RWPE2 (cell line): ENCODE data around the gene LARP4B.

Experiments used
- ATAC-seq: fragments of 200-7000 bp; cut with Tn5 transposase; 3 replicates; pipeline ENCODE4 v1.9.1; 2021; ENCODE audit warnings: low read depth
- DNase-seq: peaks from one replicate; pipeline ENCODE4 v3.0.0-alpha.2; 2020; ENCODE audit warnings: low spot score
- H3K27ac ChIP-seq: fragments of 450-650 bp; 2 replicates; pipeline ENCODE4 v1.5.1; 2017; ENCODE audit warnings: mild to moderate bottlenecking; ENCODE audit not compliant: poor library complexity, severe bottlenecking
- H3K27me3 ChIP-seq: fragments of 250-450 bp; sonication (Bioruptor Pico); 2 replicates; pipeline ENCODE4 v1.5.1; 2021; ENCODE audit warnings: mild to moderate bottlenecking, moderate library complexity; ENCODE audit not compliant: insufficient read depth, poor library complexity, severe bottlenecking
- H3K36me3 ChIP-seq: fragments of 250-450 bp; sonication (Bioruptor Pico); 2 replicates; pipeline ENCODE4 v1.5.1; 2020; ENCODE audit warnings: low read depth, mild to moderate bottlenecking, moderate library complexity
- H3K4me1 ChIP-seq: fragments of 250-450 bp; sonication (Bioruptor Pico); 2 replicates; pipeline ENCODE4 v1.5.1; 2021; ENCODE audit warnings: mild to moderate bottlenecking, moderate library complexity; ENCODE audit not compliant: insufficient read depth, poor library complexity, severe bottlenecking
- H3K4me3 ChIP-seq: fragments of 250-450 bp; sonication (Bioruptor Pico); 2 replicates; pipeline ENCODE4 v1.5.1; 2021; ENCODE audit warnings: mild to moderate bottlenecking, moderate library complexity; ENCODE audit not compliant: severe bottlenecking
- H3K9me3 ChIP-seq: fragments of 250-450 bp; sonication (Bioruptor Pico); 2 replicates; pipeline ENCODE4 v1.5.1; 2021; ENCODE audit warnings: mild to moderate bottlenecking, moderate library complexity; ENCODE audit not compliant: severe bottlenecking
- CTCF ChIP-seq: fragments of 450-650 bp; IDR thresholded peaks from one replicate; pipeline ENCODE4 v1.5.1; 2017; ENCODE audit warnings: mild to moderate bottlenecking, moderate library complexity; ENCODE audit not compliant: poor library complexity, severe bottlenecking

LARP4B gene

DNA sequence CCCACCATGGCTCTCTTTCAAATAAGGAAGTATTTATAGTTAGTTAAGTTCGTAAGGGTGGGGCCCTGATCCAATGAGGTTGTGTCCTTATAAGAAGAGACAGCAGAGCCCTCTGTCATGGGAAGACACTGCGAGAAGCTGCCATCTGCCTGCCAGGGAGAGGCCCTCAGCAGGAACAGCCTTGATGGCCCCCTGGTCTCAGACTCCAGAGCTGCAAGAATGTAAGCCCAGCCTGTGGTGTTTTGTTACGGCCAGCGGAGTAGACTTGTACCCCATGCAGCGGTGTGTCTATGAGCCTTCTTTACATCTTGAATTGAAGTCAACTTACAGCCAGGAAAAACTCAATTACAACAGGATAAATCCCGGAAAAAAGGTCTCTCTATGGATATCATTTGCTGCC lies 14.3 kb upstream of the LARP4B start:
- no peak for TF ChIP-seq CTCF
- Histone ChIP-seq H3K27me3 (no peaks in the 10 kb centered on the region), H3K36me3 (no peaks in the 10 kb centered on the region), H3K4me1 (no peaks in the 10 kb centered on the region), H3K27ac (no peak overlapping the region), H3K4me3 (no peak overlapping the region), H3K9me3 (no peaks in the 10 kb centered on the region)
- DNase-seq, result no peak
- ATAC-seq, result no peak

DNA sequence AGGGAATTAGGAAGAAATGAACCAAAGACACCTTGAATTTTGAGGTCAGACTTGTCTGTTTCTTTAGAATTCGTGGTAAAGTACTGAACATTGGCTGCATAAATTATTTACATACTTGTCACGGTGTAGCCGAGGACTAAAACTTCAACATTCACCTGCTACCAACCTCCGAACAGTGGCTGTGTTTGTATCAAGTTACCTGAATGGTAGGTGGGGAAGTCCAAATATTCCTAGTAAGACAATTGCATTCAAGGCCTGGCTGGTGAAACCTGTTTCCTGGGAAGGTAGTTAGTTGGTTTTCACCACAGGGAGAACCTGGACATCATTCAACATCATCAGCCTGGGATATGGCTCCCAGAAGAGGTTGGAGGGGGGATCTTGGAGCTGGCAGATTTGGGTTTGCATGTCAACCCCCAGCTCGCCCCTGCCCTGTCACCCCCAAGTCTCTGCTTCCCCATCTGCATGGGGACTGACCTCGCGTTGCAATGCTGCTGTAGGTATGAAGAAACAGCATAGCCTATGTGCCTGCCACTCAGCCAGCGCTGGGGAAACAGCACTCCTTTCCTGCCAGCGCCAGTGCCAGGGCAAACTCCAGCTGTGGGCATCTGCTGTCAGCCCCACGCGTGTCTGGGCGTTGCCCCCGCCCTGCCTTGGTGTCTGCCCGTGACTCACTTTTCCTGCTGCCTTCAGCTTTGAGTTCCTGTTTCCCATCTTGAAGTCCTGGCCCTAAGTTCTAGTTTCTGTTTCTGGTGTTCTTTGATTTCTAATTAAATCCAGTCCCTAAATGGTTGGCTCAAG lies 12.7 kb upstream of the LARP4B start:
- Histone ChIP-seq H3K4me1 (no peaks in the 10 kb centered on the region), H3K27ac (no peak overlapping the region), H3K36me3 (no peaks in the 10 kb centered on the region), H3K27me3 (no peaks in the 10 kb centered on the region), H3K4me3 (no peak overlapping the region), H3K9me3 (no peaks in the 10 kb centered on the region)
- no peak for TF ChIP-seq CTCF
- DNase-seq (no peak), ATAC-seq (no peak)

DNA sequence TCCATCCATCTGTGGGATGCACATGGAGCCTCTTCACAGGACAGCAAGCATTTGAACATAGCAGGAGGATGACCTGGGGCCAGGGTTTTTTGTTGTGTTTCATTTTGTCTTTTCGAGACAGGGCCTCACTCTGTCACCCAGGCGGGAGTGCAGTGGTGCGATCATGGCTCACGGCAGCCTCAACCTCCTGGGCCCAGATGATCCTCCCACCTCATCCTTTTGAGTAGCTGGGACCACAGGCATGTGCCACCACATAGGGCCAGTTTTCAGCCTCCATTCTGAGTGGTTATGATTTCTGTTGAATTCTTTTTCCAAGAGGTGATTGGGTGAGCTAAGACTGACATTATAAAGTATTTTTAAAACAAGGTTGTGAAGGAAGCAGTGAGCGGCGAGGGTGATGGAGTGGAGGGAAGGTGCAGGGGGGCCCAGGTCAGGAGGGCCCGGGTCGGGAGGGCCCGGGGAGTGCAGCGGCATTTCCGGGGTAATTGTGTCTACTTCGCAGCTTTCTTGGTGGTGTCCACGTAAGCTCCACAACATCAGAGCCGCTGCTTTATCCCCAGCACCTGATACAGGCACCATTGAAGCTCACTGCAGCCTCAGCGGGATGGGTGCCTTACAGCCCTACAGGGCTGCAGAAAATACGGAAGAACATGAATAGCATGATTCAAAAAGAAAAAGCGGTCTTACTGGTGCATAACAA lies 12.0 kb upstream of the LARP4B start:
- DNase-seq (no peak), ATAC-seq (no peak)
- no peak overlapping the region for H3K4me3 ChIP-seq
- H3K36me3 ChIP-seq, result no peaks in the 10 kb centered on the region
- no peaks in the 10 kb centered on the region for H3K9me3 ChIP-seq
- H3K27ac ChIP-seq, result no peak overlapping the region
- H3K27me3 ChIP-seq, result no peaks in the 10 kb centered on the region
- TF ChIP-seq CTCF, result no peak
- H3K4me1 ChIP-seq, result no peaks in the 10 kb centered on the region

DNA sequence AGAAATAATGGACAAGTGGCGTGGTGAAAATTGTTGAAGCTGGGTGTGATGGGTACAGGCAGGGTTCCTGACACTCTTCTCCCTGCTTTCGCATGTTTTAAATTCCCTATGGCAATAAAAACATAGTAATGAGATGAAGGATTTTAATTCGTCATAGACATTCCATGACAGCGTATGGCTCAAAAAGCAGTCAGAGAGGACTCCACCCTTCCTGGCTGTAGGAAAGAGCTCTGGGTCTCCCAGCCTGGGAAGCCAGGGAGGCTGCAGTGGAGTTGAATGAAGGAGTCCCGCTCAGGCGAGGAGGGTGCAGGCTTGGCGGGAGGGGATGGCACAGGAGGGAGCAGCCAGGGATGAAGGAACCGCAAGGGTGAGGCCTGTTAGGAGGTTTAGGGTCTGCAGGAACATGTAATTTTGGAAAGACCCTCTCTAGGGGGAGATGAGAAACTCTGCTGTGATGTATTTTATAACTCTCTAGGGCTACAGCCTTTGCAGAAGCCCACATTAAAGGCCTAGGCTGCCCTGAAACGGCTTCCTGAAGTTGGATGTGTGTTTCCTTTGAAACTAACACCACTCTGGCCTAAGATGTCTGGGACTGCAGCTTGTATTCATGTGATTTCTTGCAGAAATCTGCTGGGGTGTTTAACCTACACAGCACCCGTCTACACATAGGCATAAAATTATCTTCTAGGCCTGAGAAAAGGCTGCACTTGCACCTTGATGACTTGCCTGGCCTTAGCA lies 7.6 kb upstream of the LARP4B start:
- no peak for TF ChIP-seq CTCF
- Histone ChIP-seq H3K36me3 (no peaks in the 10 kb centered on the region), H3K27ac (no peak overlapping the region), H3K4me1 (no peaks in the 10 kb centered on the region), H3K27me3 (no peaks in the 10 kb centered on the region), H3K4me3 (no peak overlapping the region), H3K9me3 (no peaks in the 10 kb centered on the region)
- no peak for DNase-seq
- ATAC-seq, result no peak; the same call in 2 of the 3 replicates
